Neural progenitor cell (in vitro differentiated cells): ENCODE data around the gene CTSE. TPM values are rescaled to one million over a fixed set of nuclear protein-coding genes. Genes with fewer than 3 reads are reported as not detected.

Experiments used
- DNase-seq: peaks from one replicate; pipeline ENCODE4 v3.0.0-alpha.2; 2016; ENCODE audit warnings: low spot score
- H2AFZ ChIP-seq: fragments of 200-600 bp; sonication (generic); replicated peaks from 2 replicates; pipeline ENCODE4 v1.6.1; 2016; ENCODE audit warnings: antibody characterized with exemption
- H3F3A ChIP-seq: fragments of 200-600 bp; sonication (generic); 2 replicates; pipeline ENCODE4 v1.6.1; 2016; ENCODE audit warnings: antibody characterized with exemption, low read depth
- H3K27ac ChIP-seq: fragments of 200-600 bp; sonication (generic); 2 replicates; pipeline ENCODE4 v1.5.1; 2016; ENCODE audit warnings: mild to moderate bottlenecking
- H3K27me3 ChIP-seq: fragments of 200-600 bp; sonication (generic); 2 replicates; pipeline ENCODE4 v1.6.1; 2016; ENCODE audit warnings: mild to moderate bottlenecking, moderate library complexity
- H3K36me3 ChIP-seq: fragments of 200-600 bp; sonication (generic); 2 replicates; pipeline ENCODE4 v1.5.1; 2016
- H3K4me1 ChIP-seq: fragments of 200-600 bp; sonication (generic); 2 replicates; pipeline ENCODE4 v1.6.1; 2016; ENCODE audit warnings: mixed run types
- H3K4me2 ChIP-seq: fragments of 200-600 bp; sonication (generic); 2 replicates; pipeline ENCODE4 v1.6.1; 2016
- H3K4me3 ChIP-seq: fragments of 200-600 bp; sonication (generic); 2 replicates; pipeline ENCODE4 v1.5.1; 2016
- H3K79me2 ChIP-seq: fragments of 200-600 bp; sonication (generic); 2 replicates; pipeline ENCODE4 v1.6.1; 2016; ENCODE audit warnings: low read depth
- H3K9ac ChIP-seq: fragments of 200-600 bp; sonication (generic); 2 replicates; pipeline ENCODE4 v1.6.1; 2016
- H3K9me3 ChIP-seq: fragments of 200-600 bp; sonication (generic); 2 replicates; pipeline ENCODE4 v1.5.1; 2016; ENCODE audit warnings: low read depth
- H4K20me1 ChIP-seq: fragments of 200-600 bp; sonication (generic); 2 replicates; pipeline ENCODE4 v1.6.1; 2016; ENCODE audit warnings: low read depth
- H3K27ac Mint-ChIP-seq: 3 replicates; pipeline ENCODE4 v1.8.0; 2021; ENCODE audit warnings: mixed read lengths
- H3K27me3 Mint-ChIP-seq: 2 replicates; pipeline ENCODE4 v1.8.0; 2022; ENCODE audit warnings: low read depth, mild to moderate bottlenecking, inconsistent platforms, moderate library complexity, mixed read lengths; ENCODE audit not compliant: insufficient read depth
- H3K36me3 Mint-ChIP-seq: 3 replicates; pipeline ENCODE4 v1.8.0; 2021; ENCODE audit warnings: mixed read lengths
- H3K4me1 Mint-ChIP-seq: 3 replicates; pipeline ENCODE4 v1.8.0; 2021; ENCODE audit warnings: mixed read lengths
- H3K4me3 Mint-ChIP-seq: 3 replicates; pipeline ENCODE4 v1.8.0; 2021; ENCODE audit warnings: mild to moderate bottlenecking, moderate library complexity, mixed read lengths
- H3K9me3 Mint-ChIP-seq: 3 replicates; pipeline ENCODE4 v1.8.0; 2020; ENCODE audit warnings: mixed read lengths
- EZH2 ChIP-seq: fragments of 200-600 bp; sonication (generic); IDR thresholded peaks from 2 replicates; pipeline ENCODE4 v1.6.1; 2017; ENCODE audit warnings: antibody characterized with exemption, mild to moderate bottlenecking, moderate library complexity
- EZH2phosphoT487 ChIP-seq: fragments of 200-600 bp; sonication (generic); IDR thresholded peaks from 2 replicates; pipeline ENCODE4 v1.6.1; 2017; ENCODE audit warnings: antibody characterized with exemption
- total RNA-seq: library from RNA; depleted of rRNA; stranded (reverse); fragments of >200 nt; gene quantifications from 2 replicates; pipeline ENCODE4 v1.2.3, GENCODE V29; 2015; ENCODE audit warnings: low replicate concordance
- TF ChIP-seq, protein P1 (sequence below): fragments of 200-600 bp; sonication (generic); IDR thresholded peaks from 2 replicates; pipeline ENCODE4 v1.5.1; 2017; ENCODE audit warnings: antibody characterized with exemption, mild to moderate bottlenecking

Gene CTSE
- total RNA-seq, 1 donor from 2014 or later = not detected

DNA sequence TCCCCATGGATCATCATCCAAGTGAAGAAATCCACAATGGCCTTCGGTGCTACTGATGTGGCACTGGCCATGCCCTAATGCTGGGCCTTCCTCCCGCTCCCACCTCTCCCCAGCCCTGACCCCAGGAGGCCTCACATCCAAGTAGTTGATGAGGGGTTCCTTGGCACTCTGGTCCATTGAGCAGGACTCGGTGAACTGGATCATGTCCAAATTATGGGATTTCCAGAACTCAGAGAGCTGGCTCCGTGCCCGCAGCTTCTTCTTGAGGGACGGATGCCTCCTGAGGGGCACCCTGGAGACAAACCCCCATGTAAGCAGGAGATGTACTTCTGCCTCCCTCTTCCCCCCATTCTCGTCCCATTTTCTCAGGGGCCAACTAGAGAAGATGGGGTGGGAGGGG, 929 bp downstream of the CTSE start:
- H3K36me3 Mint-ChIP-seq = no peaks in the 10 kb centered on the region
- no peak overlapping the region for H3K27ac ChIP-seq
- no peaks in the 10 kb centered on the region for H3K4me1 ChIP-seq
- H3K9ac ChIP-seq = no peak overlapping the region
- peaks cover 10% of the 10 kb centered on the region for H3K27me3 Mint-ChIP-seq
- no peak overlapping the region for H3K4me2 ChIP-seq
- H3K36me3 ChIP-seq = no peaks in the 10 kb centered on the region
- H3K27me3 ChIP-seq = no peaks in the 10 kb centered on the region
- no peak overlapping the region for H2AFZ ChIP-seq
- no peaks in the 10 kb centered on the region for H4K20me1 ChIP-seq
- H3K4me3 ChIP-seq = no peak overlapping the region
- DNase-seq = no peak
- no peak overlapping the region for H3K4me3 Mint-ChIP-seq
- no peaks in the 10 kb centered on the region for H3K9me3 Mint-ChIP-seq
- TF ChIP-seq, protein P1, sequence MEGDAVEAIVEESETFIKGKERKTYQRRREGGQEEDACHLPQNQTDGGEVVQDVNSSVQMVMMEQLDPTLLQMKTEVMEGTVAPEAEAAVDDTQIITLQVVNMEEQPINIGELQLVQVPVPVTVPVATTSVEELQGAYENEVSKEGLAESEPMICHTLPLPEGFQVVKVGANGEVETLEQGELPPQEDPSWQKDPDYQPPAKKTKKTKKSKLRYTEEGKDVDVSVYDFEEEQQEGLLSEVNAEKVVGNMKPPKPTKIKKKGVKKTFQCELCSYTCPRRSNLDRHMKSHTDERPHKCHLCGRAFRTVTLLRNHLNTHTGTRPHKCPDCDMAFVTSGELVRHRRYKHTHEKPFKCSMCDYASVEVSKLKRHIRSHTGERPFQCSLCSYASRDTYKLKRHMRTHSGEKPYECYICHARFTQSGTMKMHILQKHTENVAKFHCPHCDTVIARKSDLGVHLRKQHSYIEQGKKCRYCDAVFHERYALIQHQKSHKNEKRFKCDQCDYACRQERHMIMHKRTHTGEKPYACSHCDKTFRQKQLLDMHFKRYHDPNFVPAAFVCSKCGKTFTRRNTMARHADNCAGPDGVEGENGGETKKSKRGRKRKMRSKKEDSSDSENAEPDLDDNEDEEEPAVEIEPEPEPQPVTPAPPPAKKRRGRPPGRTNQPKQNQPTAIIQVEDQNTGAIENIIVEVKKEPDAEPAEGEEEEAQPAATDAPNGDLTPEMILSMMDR = no peak
- H3K4me1 Mint-ChIP-seq = no peaks in the 10 kb centered on the region
- no peaks in the 10 kb centered on the region for H3K9me3 ChIP-seq
- H3F3A ChIP-seq = no peaks in the 10 kb centered on the region
- no peak overlapping the region for H3K27ac Mint-ChIP-seq
- no peaks in the 10 kb centered on the region for H3K79me2 ChIP-seq

DNA sequence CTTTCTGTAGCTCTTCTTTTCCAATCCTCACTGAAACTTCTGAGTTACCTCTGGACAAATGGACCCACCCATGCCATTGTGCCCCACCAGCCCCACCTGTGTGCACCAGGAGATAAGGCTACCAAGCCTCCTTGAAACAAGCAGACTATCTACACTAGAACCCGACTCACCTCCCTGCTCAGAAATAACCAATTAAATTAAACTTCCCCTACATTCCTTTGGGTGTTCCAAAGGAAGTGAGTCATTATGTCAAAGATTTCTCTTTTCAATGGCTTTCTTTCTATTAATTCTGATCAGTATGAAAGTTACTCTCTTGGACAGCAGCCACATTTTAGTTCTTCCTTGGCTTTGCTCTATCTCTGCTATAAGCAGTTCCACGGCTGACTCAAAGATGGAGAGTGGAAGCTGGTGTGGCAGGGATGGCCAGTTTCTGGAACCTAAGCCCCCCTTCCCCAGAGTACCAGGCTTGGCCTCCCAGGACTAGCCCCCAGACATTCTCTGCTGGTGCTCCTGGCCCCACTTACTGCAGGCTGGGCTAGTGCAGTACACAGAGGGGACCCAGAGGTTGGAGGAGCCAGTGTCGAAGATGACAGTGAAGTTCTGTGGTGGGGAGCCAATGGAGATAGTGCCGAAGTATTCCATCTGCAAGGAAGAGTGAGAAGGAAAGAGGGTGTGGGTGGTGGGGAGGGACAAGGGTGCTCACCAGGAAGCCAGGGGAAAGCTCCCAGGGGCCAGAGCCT, 1.9 kb downstream of the CTSE start:
- H3K27me3 Mint-ChIP-seq = peaks cover 4% of the 10 kb centered on the region
- no peaks in the 10 kb centered on the region for H3K9me3 Mint-ChIP-seq
- no peaks in the 10 kb centered on the region for H3K9me3 ChIP-seq
- H3K4me2 ChIP-seq = no peak overlapping the region
- TF ChIP-seq, protein P1 = no peak
- TF ChIP-seq EZH2 (no peak), EZH2phosphoT487 (no peak)
- no peaks in the 10 kb centered on the region for H3K27me3 ChIP-seq
- no peak overlapping the region for H3K27ac ChIP-seq
- no peak overlapping the region for H3K4me3 Mint-ChIP-seq
- H3K36me3 Mint-ChIP-seq = no peaks in the 10 kb centered on the region
- H3F3A ChIP-seq = no peaks in the 10 kb centered on the region
- no peak overlapping the region for H2AFZ ChIP-seq
- no peaks in the 10 kb centered on the region for H3K4me1 Mint-ChIP-seq
- no peak overlapping the region for H3K9ac ChIP-seq
- H3K27ac Mint-ChIP-seq = peak overlapping the region; percentile 87
- H3K36me3 ChIP-seq = no peaks in the 10 kb centered on the region
- H3K4me3 ChIP-seq = no peak overlapping the region
- no peaks in the 10 kb centered on the region for H3K79me2 ChIP-seq
- no peaks in the 10 kb centered on the region for H4K20me1 ChIP-seq
- H3K4me1 ChIP-seq = no peaks in the 10 kb centered on the region
- DNase-seq = no peak

DNA sequence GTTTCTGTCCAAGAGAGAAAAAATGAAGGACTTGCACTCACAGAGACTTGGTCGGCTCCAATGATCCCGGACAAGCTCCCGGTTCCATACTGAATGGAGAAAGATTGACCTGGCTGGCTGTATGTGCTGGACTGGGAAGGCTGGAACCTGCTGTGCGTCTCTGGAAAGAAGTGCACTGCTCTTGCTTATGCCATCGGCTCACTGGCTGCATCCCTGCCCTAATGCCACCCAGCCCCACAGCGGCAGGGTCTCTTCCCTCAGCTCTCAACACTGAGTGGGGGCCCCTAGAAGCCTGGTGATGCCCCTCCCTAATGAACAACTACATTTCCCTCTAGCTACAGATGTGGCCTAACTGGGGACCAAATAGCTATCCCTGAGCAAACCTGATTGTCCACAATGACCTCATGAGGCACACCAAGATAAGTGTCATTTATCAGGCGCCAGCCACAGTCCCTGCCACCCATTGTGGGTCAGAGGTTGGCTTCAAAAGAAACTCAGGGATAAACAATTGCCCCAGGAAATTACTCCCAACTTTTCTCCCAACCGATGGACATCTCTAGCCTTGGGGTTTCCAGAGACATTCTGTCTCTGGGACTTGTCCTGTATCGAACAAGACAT, 2.6 kb downstream of the CTSE start:
- no peak overlapping the region for H3K27ac ChIP-seq
- H3K27me3 ChIP-seq = no peaks in the 10 kb centered on the region
- H3K9me3 Mint-ChIP-seq = no peaks in the 10 kb centered on the region
- H3K9ac ChIP-seq = no peak overlapping the region
- no peak overlapping the region for H3K27ac Mint-ChIP-seq
- H3K4me1 Mint-ChIP-seq = no peaks in the 10 kb centered on the region
- no peaks in the 10 kb centered on the region for H3K9me3 ChIP-seq
- H3K4me3 ChIP-seq = no peak overlapping the region
- no peak overlapping the region for H3K4me3 Mint-ChIP-seq
- H3K4me2 ChIP-seq = no peak overlapping the region
- no peaks in the 10 kb centered on the region for H4K20me1 ChIP-seq
- H3F3A ChIP-seq = no peaks in the 10 kb centered on the region
- no peaks in the 10 kb centered on the region for H3K36me3 Mint-ChIP-seq
- H3K27me3 Mint-ChIP-seq = peaks cover 4% of the 10 kb centered on the region
- H2AFZ ChIP-seq = no peak overlapping the region
- no peak for TF ChIP-seq EZH2phosphoT487
- no peak for TF ChIP-seq EZH2
- TF ChIP-seq, protein P1 = no peak
- H3K36me3 ChIP-seq = no peaks in the 10 kb centered on the region
- no peaks in the 10 kb centered on the region for H3K4me1 ChIP-seq
- no peaks in the 10 kb centered on the region for H3K79me2 ChIP-seq
- no peak for DNase-seq
